Stomach (tissue), 4 donors: Measurements from ENCODE around the gene CISH.
A peak's percentile ranks its signal among the peaks of the same experiment; 100 is the strongest.

Source experiments
- POLR2AphosphoS5 ChIP-seq, 3 donors: sonication (generic); formaldehyde crosslinking; IDR thresholded peaks; one replicate each; pipeline ENCODE4 v1.6.1; 2016; ENCODE audit warnings: antibody characterized with exemption in 3 of 3
- TF ChIP-seq, protein P1 (sequence below), 7 experiments: fragments of 450-650 bp in 4 of 7; fragments of 200-600 bp in 3 of 7; sonication (generic) in 3 of 7; IDR thresholded peaks; one replicate each; pipeline ENCODE4 v1.5.1; 2016 to 2019; ENCODE audit warnings: antibody characterized with exemption in 7 of 7, control low read depth in 2 of 7, mild to moderate bottlenecking in 1 of 7

DNA sequence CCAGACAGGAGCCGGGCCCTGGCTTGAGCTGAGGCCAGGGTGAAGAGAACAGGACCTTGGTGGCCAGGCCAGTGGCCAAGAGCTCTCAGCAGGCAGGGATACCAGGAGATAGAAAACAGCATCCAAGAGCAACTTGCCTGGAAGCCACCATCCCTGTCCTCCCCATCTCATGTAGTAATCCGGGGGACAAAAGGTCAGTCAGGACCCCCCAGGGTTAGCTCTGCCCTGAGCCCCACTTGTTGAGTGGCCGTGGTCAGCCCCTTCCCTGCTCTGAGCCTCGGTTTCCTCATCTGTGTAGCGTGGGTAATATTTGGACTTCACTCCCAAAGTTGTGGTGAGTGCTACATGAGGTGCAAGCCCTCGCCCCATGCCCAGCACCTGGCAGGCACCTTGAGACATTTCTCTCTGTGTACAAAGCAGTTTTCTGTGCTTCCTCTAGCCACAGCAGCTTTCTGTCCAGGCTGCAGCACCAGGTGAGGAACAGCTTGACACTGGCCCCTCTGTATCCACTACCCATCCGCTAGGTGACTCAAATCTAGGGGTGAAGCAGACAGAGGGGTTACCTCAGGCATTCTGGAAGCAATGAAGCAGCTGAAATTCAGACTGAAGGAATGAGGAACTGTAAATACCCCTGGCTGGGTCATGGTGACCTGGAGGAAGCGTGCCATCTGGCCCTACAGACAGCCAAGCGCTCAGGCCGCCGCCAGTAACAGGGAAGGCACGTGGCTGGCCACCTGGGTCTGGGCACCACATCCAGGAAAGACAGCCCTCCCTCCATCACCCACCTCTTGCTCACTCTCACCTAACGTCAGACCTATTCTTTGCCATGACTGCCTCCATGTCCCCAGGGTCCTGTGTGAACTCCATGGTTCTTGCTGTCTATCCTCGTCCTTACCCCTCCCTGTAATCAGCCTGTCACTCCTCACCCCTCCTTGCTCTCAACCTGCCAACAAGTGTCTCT lies 6.7 kb downstream of the CISH start:
- TF ChIP-seq, protein P1, sequence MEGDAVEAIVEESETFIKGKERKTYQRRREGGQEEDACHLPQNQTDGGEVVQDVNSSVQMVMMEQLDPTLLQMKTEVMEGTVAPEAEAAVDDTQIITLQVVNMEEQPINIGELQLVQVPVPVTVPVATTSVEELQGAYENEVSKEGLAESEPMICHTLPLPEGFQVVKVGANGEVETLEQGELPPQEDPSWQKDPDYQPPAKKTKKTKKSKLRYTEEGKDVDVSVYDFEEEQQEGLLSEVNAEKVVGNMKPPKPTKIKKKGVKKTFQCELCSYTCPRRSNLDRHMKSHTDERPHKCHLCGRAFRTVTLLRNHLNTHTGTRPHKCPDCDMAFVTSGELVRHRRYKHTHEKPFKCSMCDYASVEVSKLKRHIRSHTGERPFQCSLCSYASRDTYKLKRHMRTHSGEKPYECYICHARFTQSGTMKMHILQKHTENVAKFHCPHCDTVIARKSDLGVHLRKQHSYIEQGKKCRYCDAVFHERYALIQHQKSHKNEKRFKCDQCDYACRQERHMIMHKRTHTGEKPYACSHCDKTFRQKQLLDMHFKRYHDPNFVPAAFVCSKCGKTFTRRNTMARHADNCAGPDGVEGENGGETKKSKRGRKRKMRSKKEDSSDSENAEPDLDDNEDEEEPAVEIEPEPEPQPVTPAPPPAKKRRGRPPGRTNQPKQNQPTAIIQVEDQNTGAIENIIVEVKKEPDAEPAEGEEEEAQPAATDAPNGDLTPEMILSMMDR (IDR thresholded peaks at IDR 0.05), result no peak
- TF ChIP-seq POLR2AphosphoS5 (IDR thresholded peaks at IDR 0.05), result peak in 2 of 3 donors; percentile 34 to 60
